K562 (cell line): ENCODE results near the gene CBLN2. TPM values are rescaled to one million over a fixed set of nuclear protein-coding genes. Genes with fewer than 3 reads are reported as not detected.

Experiments used
- ATAC-seq: fragments of 200-7000 bp; cut with Tn5 transposase; 3 replicates; pipeline ENCODE4 v1.9.1; 2020; ENCODE audit warnings: moderate library complexity
- BruUV-seq: library from RNA; stranded (reverse); fragments of 400-500 nt; replicated peaks from 2 replicates; lab custom pipeline; 2021; lab: Mats Ljungman, UMichigan
- CTCF ChIA-PET: fragments of 300-600 bp; formaldehyde crosslinking; extraction: SDS; loops from one replicate; lab custom pipeline; 2021; ENCODE audit warnings: low intra/inter-chr PET ratio; lab: Yijun Ruan, JAX
- POLR2A ChIA-PET: fragments of 300-600, 350-650 bp; sonication (Branson Sonifier 250); formaldehyde crosslinking; extraction: SDS; loops from one replicate; lab custom pipeline; 2021; ENCODE audit warnings: antibody characterized with exemption, inconsistent platforms; lab: Yijun Ruan, JAX
- DNase-seq, 4 experiments: peaks; one replicate each; pipeline versions ENCODE4 v3.0.0 to v3.0.0-alpha.2; 2011 to 2018; ENCODE audit warnings: low spot score in 3 of 4, mixed read lengths in 3 of 4; ENCODE audit errors: extremely low read depth in 1 of 4
- FAIRE-seq: peaks from 2 replicates; lab custom pipeline; 2011; peaks lifted over from hg19 to GRCh38; lab: Jason Lieb, UNC
- H2AFZ ChIP-seq: 2 replicates; pipeline ENCODE4 v1.6.0; 2011; ENCODE audit warnings: low read depth, low read length, control low read depth, inconsistent platforms
- H3K27ac ChIP-seq: fragments of 200-600 bp; 3 replicates; pipeline ENCODE4 v1.8.0; 2011; ENCODE audit warnings: low read depth, mild to moderate bottlenecking, control low read depth, inconsistent platforms, low read length, moderate library complexity, mixed read lengths; ENCODE audit errors: extremely low read depth
- H3K27me3 ChIP-seq, 2 experiments: fragments of 300-600 bp in 1 of 2; 2 replicates in 1 of 2; 3 replicates in 1 of 2; pipeline versions ENCODE4 v1.6.0 to v1.8.0; 2011; ENCODE audit warnings: inconsistent platforms in 2 of 2, low read length in 2 of 2, mild to moderate bottlenecking in 1 of 2, mixed read lengths in 1 of 2, moderate library complexity in 1 of 2; ENCODE audit not compliant: control insufficient read depth in 2 of 2, insufficient read depth in 2 of 2
- H3K36me3 ChIP-seq: fragments of 300-600 bp; 3 replicates; pipeline ENCODE4 v1.8.0; 2011; ENCODE audit warnings: mild to moderate bottlenecking, low read length, inconsistent platforms; ENCODE audit not compliant: control insufficient read depth, insufficient read depth
- H3K4me1 ChIP-seq, 2 experiments: fragments of 200-600 bp in 1 of 2; replicated peaks in 1 of 2; 2 replicates in 1 of 2; 3 replicates in 1 of 2; pipeline versions ENCODE4 v1.5.1 to v1.8.0; 2011; ENCODE audit warnings: inconsistent platforms in 2 of 2, low read length in 2 of 2, mild to moderate bottlenecking in 1 of 2, mixed read lengths in 1 of 2, moderate library complexity in 1 of 2; ENCODE audit not compliant: control insufficient read depth in 2 of 2, insufficient read depth in 2 of 2
- H3K4me2 ChIP-seq: 2 replicates; pipeline ENCODE4 v1.6.1; 2011; ENCODE audit warnings: low read length, control low read depth, inconsistent platforms, mixed read lengths; ENCODE audit not compliant: insufficient read depth
- H3K4me3 ChIP-seq: fragments of 200-600 bp; sonication (generic), shearing (Covaris generic); 2 replicates; pipeline ENCODE4 v1.5.1; 2016; ENCODE audit warnings: control low read depth, inconsistent platforms
- H3K79me2 ChIP-seq: fragments of 200-600 bp; 3 replicates; pipeline ENCODE4 v1.8.0; 2011; ENCODE audit warnings: low read length, inconsistent platforms; ENCODE audit not compliant: control insufficient read depth, insufficient read depth
- H3K9ac ChIP-seq, 2 experiments: 2 replicates each; pipeline versions ENCODE4 v1.6.0 to v1.6.1; 2011; ENCODE audit warnings: low read depth in 2 of 2, low read length in 2 of 2, control low read depth in 1 of 2, inconsistent platforms in 1 of 2, mild to moderate bottlenecking in 1 of 2, mixed read lengths in 1 of 2; ENCODE audit not compliant: insufficient read depth in 1 of 2
- H3K9me1 ChIP-seq: one replicate; pipeline ENCODE4 v1.6.0; 2011; ENCODE audit warnings: inconsistent platforms, mild to moderate bottlenecking, low read length, moderate library complexity; ENCODE audit not compliant: control insufficient read depth, insufficient read depth
- H3K9me3 ChIP-seq: replicated peaks from 2 replicates; pipeline ENCODE4 v1.5.1; 2011; ENCODE audit warnings: low read depth, low read length, inconsistent platforms; ENCODE audit not compliant: control insufficient read depth, insufficient read depth
- H4K20me1 ChIP-seq: replicated peaks from 2 replicates; pipeline ENCODE4 v1.6.1; 2011; ENCODE audit warnings: low read length, inconsistent platforms, mixed read lengths; ENCODE audit not compliant: control insufficient read depth, insufficient read depth
- EWSR1 ChIP-seq: fragments of 450-650 bp; IDR thresholded peaks from 2 replicates; pipeline ENCODE4 v1.6.1; 2018; ENCODE audit warnings: borderline replicate concordance, mild to moderate bottlenecking, low read depth, moderate library complexity; ENCODE audit not compliant: partially characterized antibody
- ILF3 ChIP-seq: fragments of 450-650 bp; IDR thresholded peaks from 2 replicates; pipeline ENCODE4 v1.6.1; 2018; ENCODE audit warnings: antibody characterized with exemption, mild to moderate bottlenecking, moderate library complexity, borderline replicate concordance
- MED1 ChIP-seq: sonication (generic); formaldehyde crosslinking; IDR thresholded peaks from 2 replicates; pipeline ENCODE4 v1.8.1; 2023; ENCODE audit warnings: missing genetic modification reagents, borderline replicate concordance
- NBN ChIP-seq: fragments of 450-650 bp; IDR thresholded peaks from 2 replicates; pipeline ENCODE4 v1.6.1; 2016; ENCODE audit warnings: low read depth, mild to moderate bottlenecking
- NCOA4 ChIP-seq: fragments of 450-650 bp; IDR thresholded peaks from 2 replicates; pipeline ENCODE4 v1.6.1; 2018; ENCODE audit warnings: mild to moderate bottlenecking; ENCODE audit not compliant: partially characterized antibody
- PCBP1 ChIP-seq: fragments of 200-400 bp; formaldehyde crosslinking; IDR thresholded peaks from 2 replicates; pipeline ENCODE4 v1.6.1; 2018; ENCODE audit warnings: mild to moderate bottlenecking, low read depth, low read length; ENCODE audit not compliant: poor library complexity, severe bottlenecking
- SLC30A9 ChIP-seq: fragments of 250-450 bp; sonication (Bioruptor Pico); IDR thresholded peaks from 2 replicates; pipeline ENCODE4 v1.8.0; 2022; ENCODE audit warnings: mild to moderate bottlenecking, moderate library complexity
- SMARCE1 ChIP-seq: fragments of 450-650 bp; IDR thresholded peaks from 2 replicates; pipeline ENCODE4 v1.7.1; 2016; ENCODE audit warnings: mild to moderate bottlenecking
- TEAD1 ChIP-seq, 2 experiments: fragments of 450-650 bp in 1 of 2; sonication (generic) in 1 of 2; formaldehyde crosslinking; IDR thresholded peaks; 2 replicates each; pipeline versions ENCODE4 v1.4.0 to v1.8.0; 2020 to 2022; ENCODE audit warnings: mild to moderate bottlenecking in 2 of 2, missing genetic modification reagents in 1 of 2
- ZNF165 ChIP-seq: fragments of 250-450 bp; sonication (Bioruptor Pico); IDR thresholded peaks from 2 replicates; pipeline ENCODE4 v1.4.0; 2020; ENCODE audit warnings: borderline replicate concordance
- WGBS: fragments of 100-300 bp; shearing (Covaris generic); methylation state at CpG from one replicate; pipeline ENCODE4 v1.1.6; 2016; ENCODE audit warnings: low coverage, mixed read lengths; ENCODE audit not compliant: insufficient coverage; ENCODE audit errors: missing lambda C conversion rate; 5-methylcytosine and 5-hydroxymethylcytosine counted together
- in situ Hi-C: fragments of 300-500 bp; cut with MboI; formaldehyde crosslinking; loops from 4 replicates; pipeline ENCODE4 v1.15.0; 2018; ENCODE audit warnings: inconsistent platforms, mixed read lengths
- intact Hi-C: fragments of 100-400 bp; cut with micrococcal nuclease; formaldehyde crosslinking; loops from 2 replicates; pipeline ENCODE4 v1.14.2; 2022
- polyA plus RNA-seq, 8 experiments: library from polyadenylated mRNA; depleted of rRNA in 4 of 8; stranded (reverse) in 5 of 8; unstranded in 3 of 8; fragments of >200 nt; fragmentation: Nextera tagmentation in 2 of 8; fragmentation: Illumina TruSeq in 1 of 8; extraction: Ambion mirVana in 2 of 8; extraction: Trizol in 1 of 8; gene quantifications; 2 replicates each; pipeline versions ENCODE4 v1.2.1 to v1.2.3, GENCODE V29; 2011 to 2014; ENCODE audit warnings: inconsistent platforms in 1 of 8, missing spikeins in 1 of 8
- total RNA-seq, 7 experiments: library from RNA; depleted of rRNA in 6 of 7; stranded (reverse); fragments of >200 nt in 6 of 7; fragmentation: Illumina TruSeq in 2 of 7; extraction: Trizol in 2 of 7; gene quantifications; 2 replicates each; pipeline versions ENCODE4 v1.2.1 to v1.2.3, GENCODE V29; 2011 to 2021; ENCODE audit warnings: low replicate concordance in 1 of 7
- TF ChIP-seq, protein P1 (sequence below): sonication (generic); formaldehyde crosslinking; IDR thresholded peaks from 2 replicates; pipeline ENCODE4 v1.8.0; 2022; ENCODE audit warnings: missing genetic modification reagents, mild to moderate bottlenecking, moderate library complexity, borderline replicate concordance
- TF ChIP-seq, protein P2 (sequence below), 2 experiments: fragments of 450-650 bp in 1 of 2; sonication (generic) in 1 of 2; formaldehyde crosslinking in 1 of 2; IDR thresholded peaks; 2 replicates each; pipeline versions ENCODE4 v1.7.1 to v1.9.0; 2016 to 2022; ENCODE audit warnings: inconsistent platforms in 1 of 2, mild to moderate bottlenecking in 1 of 2, missing genetic modification reagents in 1 of 2

Gene CBLN2
- total and polyA plus RNA-seq, 9 of the 15 experiments (the other 6 are each of a cell fraction or from before 2014, with no cell fraction given) = not detected

DNA sequence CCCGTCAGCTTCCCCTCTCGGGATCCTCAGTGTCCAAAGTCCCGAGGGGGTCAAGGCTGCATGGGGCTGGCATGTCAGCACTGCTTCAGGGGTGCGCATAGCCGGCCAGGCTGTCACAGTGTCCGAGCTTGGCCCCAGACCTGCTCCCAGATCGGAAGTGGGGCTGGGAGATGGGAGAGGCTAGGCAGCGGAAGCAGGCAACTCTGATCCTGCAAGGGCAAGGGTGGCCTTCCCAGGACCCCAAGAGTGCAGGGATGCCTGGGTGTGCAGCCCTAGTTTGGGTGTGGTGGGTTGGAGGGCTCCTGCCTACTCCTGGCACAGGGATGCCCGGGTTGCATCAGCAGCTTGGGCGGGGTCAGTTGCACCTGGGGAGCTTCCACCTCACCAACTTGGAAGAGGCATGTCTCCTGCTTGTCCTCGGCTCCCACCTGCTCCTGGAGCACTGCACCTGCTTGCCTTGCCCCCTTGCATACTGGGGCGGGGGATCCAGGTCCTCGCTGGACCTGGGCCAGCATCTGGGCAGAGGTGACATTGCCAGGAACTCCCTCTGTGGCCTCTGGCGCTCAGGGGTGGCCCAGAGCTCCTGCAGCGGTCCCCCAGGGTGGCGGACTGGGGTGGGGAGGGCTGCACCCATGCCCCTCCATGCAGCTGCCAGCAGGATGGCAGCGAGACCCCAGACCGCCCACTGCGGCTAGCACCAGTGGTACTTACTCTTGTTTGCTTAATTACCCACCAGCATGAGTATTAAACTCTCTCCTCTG, 41.3 kb downstream of the CBLN2 start:
- H3K4me1 ChIP-seq = no peaks in the 10 kb centered on the region
- H3K4me2 ChIP-seq = no peak overlapping the region
- no peaks in the 10 kb centered on the region for H3K27me3 ChIP-seq
- no peak overlapping the region for H3K9ac ChIP-seq
- H3K27ac ChIP-seq = no peak overlapping the region
- H3K9me3 ChIP-seq = no peaks in the 10 kb centered on the region
- POLR2A ChIA-PET = no interaction called here
- no peaks in the 10 kb centered on the region for H3K9me1 ChIP-seq
- H4K20me1 ChIP-seq = no peaks in the 10 kb centered on the region
- in situ Hi-C loops (no loop called here), intact Hi-C loops (no loop called here)
- 2% methylated on average over 10 of the region's 19 CpGs for WGBS
- no peak overlapping the region for H3K4me3 ChIP-seq
- FAIRE-seq (no peak), ATAC-seq (no peak), DNase-seq (no peak)
- H3K79me2 ChIP-seq = no peaks in the 10 kb centered on the region
- no peak for TF ChIP-seq SLC30A9 (CRISPR knock-in tag)
- TF ChIP-seq, protein P1, sequence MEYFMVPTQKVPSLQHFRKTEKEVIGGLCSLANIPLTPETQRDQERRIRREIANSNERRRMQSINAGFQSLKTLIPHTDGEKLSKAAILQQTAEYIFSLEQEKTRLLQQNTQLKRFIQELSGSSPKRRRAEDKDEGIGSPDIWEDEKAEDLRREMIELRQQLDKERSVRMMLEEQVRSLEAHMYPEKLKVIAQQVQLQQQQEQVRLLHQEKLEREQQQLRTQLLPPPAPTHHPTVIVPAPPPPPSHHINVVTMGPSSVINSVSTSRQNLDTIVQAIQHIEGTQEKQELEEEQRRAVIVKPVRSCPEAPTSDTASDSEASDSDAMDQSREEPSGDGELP = no peak
- no peak for TF ChIP-seq TEAD1 (CRISPR knock-in tag; IDR thresholded peaks at IDR 0.05)
- TF ChIP-seq NCOA4 = no peak
- no peak for TF ChIP-seq EWSR1
- no peak for TF ChIP-seq NBN
- no peak for TF ChIP-seq PCBP1
- TF ChIP-seq ZNF165 (CRISPR knock-in tag) = no peak
- TF ChIP-seq MED1 (CRISPR knock-in tag) = no peak
- no peak for TF ChIP-seq ILF3
- no peak for TF ChIP-seq SMARCE1
- TF ChIP-seq, protein P2, sequence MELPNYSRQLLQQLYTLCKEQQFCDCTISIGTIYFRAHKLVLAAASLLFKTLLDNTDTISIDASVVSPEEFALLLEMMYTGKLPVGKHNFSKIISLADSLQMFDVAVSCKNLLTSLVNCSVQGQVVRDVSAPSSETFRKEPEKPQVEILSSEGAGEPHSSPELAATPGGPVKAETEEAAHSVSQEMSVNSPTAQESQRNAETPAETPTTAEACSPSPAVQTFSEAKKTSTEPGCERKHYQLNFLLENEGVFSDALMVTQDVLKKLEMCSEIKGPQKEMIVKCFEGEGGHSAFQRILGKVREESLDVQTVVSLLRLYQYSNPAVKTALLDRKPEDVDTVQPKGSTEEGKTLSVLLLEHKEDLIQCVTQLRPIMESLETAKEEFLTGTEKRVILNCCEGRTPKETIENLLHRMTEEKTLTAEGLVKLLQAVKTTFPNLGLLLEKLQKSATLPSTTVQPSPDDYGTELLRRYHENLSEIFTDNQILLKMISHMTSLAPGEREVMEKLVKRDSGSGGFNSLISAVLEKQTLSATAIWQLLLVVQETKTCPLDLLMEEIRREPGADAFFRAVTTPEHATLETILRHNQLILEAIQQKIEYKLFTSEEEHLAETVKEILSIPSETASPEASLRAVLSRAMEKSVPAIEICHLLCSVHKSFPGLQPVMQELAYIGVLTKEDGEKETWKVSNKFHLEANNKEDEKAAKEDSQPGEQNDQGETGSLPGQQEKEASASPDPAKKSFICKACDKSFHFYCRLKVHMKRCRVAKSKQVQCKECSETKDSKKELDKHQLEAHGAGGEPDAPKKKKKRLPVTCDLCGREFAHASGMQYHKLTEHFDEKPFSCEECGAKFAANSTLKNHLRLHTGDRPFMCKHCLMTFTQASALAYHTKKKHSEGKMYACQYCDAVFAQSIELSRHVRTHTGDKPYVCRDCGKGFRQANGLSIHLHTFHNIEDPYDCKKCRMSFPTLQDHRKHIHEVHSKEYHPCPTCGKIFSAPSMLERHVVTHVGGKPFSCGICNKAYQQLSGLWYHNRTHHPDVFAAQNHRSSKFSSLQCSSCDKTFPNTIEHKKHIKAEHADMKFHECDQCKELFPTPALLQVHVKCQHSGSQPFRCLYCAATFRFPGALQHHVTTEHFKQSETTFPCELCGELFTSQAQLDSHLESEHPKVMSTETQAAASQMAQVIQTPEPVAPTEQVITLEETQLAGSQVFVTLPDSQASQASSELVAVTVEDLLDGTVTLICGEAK (IDR thresholded peaks at IDR 0.05) = no peak
- TF ChIP-seq, protein P2 (CRISPR knock-in tag; IDR thresholded peaks at IDR 0.05) = no peak
- H3K36me3 ChIP-seq = no peaks in the 10 kb centered on the region
- BruUV-seq = no TSS peak
- CTCF ChIA-PET = no interaction called here
- H2AFZ ChIP-seq = no peak overlapping the region
